ENCODE results near the gene CHD1L.

CHD1L gene

GRCh38 chr1:147266381-147266780, 23.9 kb downstream of the CHD1L start:
- H3K36me3 ChIP-seq = peaks cover 99% of the 10 kb centered on the region

DNA sequence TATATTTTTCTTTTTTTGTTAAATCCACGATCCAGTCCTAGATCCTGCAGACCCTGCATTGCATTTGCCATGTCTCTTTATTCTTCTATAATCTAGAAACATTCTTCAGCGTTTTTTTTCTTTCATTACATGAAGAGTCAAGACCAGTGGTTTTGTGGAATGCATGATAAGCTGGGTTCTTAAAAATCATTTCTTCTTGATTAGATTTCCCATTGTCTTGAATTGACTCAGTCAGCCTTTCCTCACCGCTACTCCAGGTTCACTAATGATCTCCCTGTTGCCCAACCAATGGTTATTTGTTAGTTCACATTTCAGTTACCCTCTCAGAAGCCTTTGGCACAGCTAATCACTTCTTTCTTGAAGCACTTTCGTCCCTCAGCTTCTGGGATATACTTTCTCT, 25.2 kb downstream of the CHD1L start:
- H3K4me1 ChIP-seq = no peaks in the 10 kb centered on the region
- no peak overlapping the region for H3K4me3 ChIP-seq
- H3K9ac ChIP-seq = no peak overlapping the region
- H3K27me3 ChIP-seq = no peaks in the 10 kb centered on the region
- no peak for TF ChIP-seq Cebpa-rat (IDR thresholded peaks at IDR 0.05)
- H3K9me3 ChIP-seq = no peaks in the 10 kb centered on the region
- no peak overlapping the region for H3K4me2 ChIP-seq
- H3K36me3 ChIP-seq = peaks cover 99% of the 10 kb centered on the region
- H4K20me1 ChIP-seq = no peaks in the 10 kb centered on the region
- no peak overlapping the region for H3K27ac ChIP-seq

More at GRCh38 chr1:147266381-147266780, 23.9 kb downstream of the CHD1L start:
- Histone ChIP-seq H3K4me2 (no peak overlapping the region), H3K9ac (0 out of 2 replicates have a peak overlapping the region, but pooled peaks have one; percentile 3), H3K27me3 (no peaks in the 10 kb centered on the region), H3K27ac (no peak overlapping the region), H4K20me1 (no peaks in the 10 kb centered on the region), H3K4me3 (no peak overlapping the region), H3K9me3 (no peaks in the 10 kb centered on the region), H3K4me1 (no peaks in the 10 kb centered on the region)
- no peak for TF ChIP-seq Cebpa-rat (IDR thresholded peaks at IDR 0.05)

DNA sequence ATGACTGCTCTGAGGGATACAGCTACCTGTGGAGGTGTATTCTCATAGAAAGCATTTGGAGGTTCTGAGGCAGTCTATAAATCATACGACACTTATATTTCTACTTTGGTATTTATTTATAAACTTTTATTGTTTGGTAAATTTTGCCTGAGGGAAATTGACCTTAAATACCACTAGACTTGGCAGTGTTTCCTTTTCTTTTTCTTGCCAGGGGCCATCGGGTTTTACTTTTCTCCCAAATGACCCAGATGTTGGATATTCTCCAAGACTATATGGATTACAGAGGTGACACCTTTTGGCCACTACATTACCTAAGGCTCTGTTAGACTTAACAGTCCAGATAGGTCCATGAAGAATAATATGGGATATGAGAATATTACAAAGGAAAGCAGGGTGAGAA, 28.2 kb downstream of the CHD1L start:
- Histone ChIP-seq H3K4me3 (no peak overlapping the region), H3K36me3 (peaks cover 93% of the 10 kb centered on the region), H3K9ac (no peak overlapping the region), H4K20me1 (peaks cover 13% of the 10 kb centered on the region; the same call in 1 of the 2 replicates), H3K27ac (no peak overlapping the region), H3K4me2 (no peak overlapping the region), H3K27me3 (no peaks in the 10 kb centered on the region), H3K9me3 (no peaks in the 10 kb centered on the region), H3K4me1 (no peaks in the 10 kb centered on the region)
- no peak for TF ChIP-seq Cebpa-rat (IDR thresholded peaks at IDR 0.05)

GRCh38 chr1:147272042-147272441, 29.6 kb downstream of the CHD1L start:
- Histone ChIP-seq H4K20me1 (peaks cover 13% of the 10 kb centered on the region; the same call in 1 of the 2 replicates), H3K27ac (no peak overlapping the region), H3K36me3 (peaks cover 94% of the 10 kb centered on the region), H3K9me3 (no peaks in the 10 kb centered on the region), H3K4me1 (no peaks in the 10 kb centered on the region), H3K27me3 (no peaks in the 10 kb centered on the region), H3K9ac (no peak overlapping the region), H3K4me3 (no peak overlapping the region), H3K4me2 (no peak overlapping the region)
- no peak for TF ChIP-seq Cebpa-rat (IDR thresholded peaks at IDR 0.05)

- no peaks in the 10 kb centered on the region for H3K4me1 ChIP-seq
- no peak overlapping the region for H3K4me3 ChIP-seq
- no peak overlapping the region for H3K4me2 ChIP-seq
- H3K9me3 ChIP-seq = no peaks in the 10 kb centered on the region
- H3K27me3 ChIP-seq = no peaks in the 10 kb centered on the region
- no peak overlapping the region for H3K27ac ChIP-seq
- no peak overlapping the region for H3K9ac ChIP-seq
- H4K20me1 ChIP-seq = peaks cover 13% of the 10 kb centered on the region; the same call in 1 of the 2 replicates
- H3K36me3 ChIP-seq = peaks cover 93% of the 10 kb centered on the region
- TF ChIP-seq Cebpa-rat (IDR thresholded peaks at IDR 0.05) = no peak
Observed at GRCh38 chr1:147273409-147274336, 31.2 kb downstream of the CHD1L start.

GRCh38 chr1:147281950-147282349, 39.5 kb downstream of the CHD1L start:
- TF ChIP-seq Cebpa-rat (IDR thresholded peaks at IDR 0.05) = no peak
- H3K9ac ChIP-seq = no peak overlapping the region
- no peaks in the 10 kb centered on the region for H3K27me3 ChIP-seq

GRCh38 chr1:147283011-147283410, 40.5 kb downstream of the CHD1L start:
- Histone ChIP-seq H3K4me3 (no peak overlapping the region), H3K27ac (no peak overlapping the region), H4K20me1 (no peaks in the 10 kb centered on the region), H3K27me3 (no peaks in the 10 kb centered on the region), H3K4me2 (no peak overlapping the region), H3K36me3 (peaks cover 98% of the 10 kb centered on the region), H3K9ac (no peak overlapping the region), H3K4me1 (no peaks in the 10 kb centered on the region), H3K9me3 (no peaks in the 10 kb centered on the region)
- TF ChIP-seq Cebpa-rat (IDR thresholded peaks at IDR 0.05) = no peak

More at GRCh38 chr1:147281950-147282349, 39.5 kb downstream of the CHD1L start:
- H3K9me3 ChIP-seq = no peaks in the 10 kb centered on the region
- no peaks in the 10 kb centered on the region for H3K4me1 ChIP-seq
- H3K4me3 ChIP-seq = no peak overlapping the region
- H3K27ac ChIP-seq = no peak overlapping the region
- no peaks in the 10 kb centered on the region for H4K20me1 ChIP-seq
- peaks cover 98% of the 10 kb centered on the region for H3K36me3 ChIP-seq
- H3K4me2 ChIP-seq = no peak overlapping the region

GRCh38 chr1:147287133-147287865, 44.8 kb downstream of the CHD1L start:
- Histone ChIP-seq H3K9ac (no peak overlapping the region), H3K4me3 (no peak overlapping the region), H3K36me3 (peaks cover 100% of the 10 kb centered on the region), H4K20me1 (no peaks in the 10 kb centered on the region), H3K9me3 (no peaks in the 10 kb centered on the region), H3K4me1 (no peaks in the 10 kb centered on the region), H3K4me2 (no peak overlapping the region), H3K27ac (no peak overlapping the region), H3K27me3 (no peaks in the 10 kb centered on the region)
- TF ChIP-seq Cebpa-rat (IDR thresholded peaks at IDR 0.05) = no peak

DNA sequence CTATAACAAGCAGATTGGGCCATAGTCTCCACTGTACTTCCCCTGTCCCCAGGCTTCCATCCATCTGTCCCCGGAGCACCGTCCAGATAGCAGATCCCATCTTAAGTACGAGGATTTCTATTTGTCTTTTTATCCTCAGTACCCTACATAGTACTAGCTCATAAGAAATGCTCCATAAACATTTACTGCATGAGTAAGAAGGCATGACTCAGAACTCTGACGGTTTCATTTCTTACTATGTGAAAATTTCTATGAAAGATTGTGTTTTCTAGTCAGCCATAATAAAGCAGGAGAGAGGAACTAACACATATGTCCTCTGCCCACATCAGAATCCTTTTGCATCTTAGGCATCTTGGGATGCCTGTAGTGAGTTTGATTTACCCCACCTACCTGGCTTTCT, 49.5 kb downstream of the CHD1L start:
- H3K36me3 ChIP-seq = peaks cover 100% of the 10 kb centered on the region
- no peaks in the 10 kb centered on the region for H4K20me1 ChIP-seq
- H3K27me3 ChIP-seq = no peaks in the 10 kb centered on the region
- no peak overlapping the region for H3K4me2 ChIP-seq
- no peak for TF ChIP-seq Cebpa-rat (IDR thresholded peaks at IDR 0.05)
- H3K9ac ChIP-seq = no peak overlapping the region
- no peak overlapping the region for H3K27ac ChIP-seq
- no peak overlapping the region for H3K4me3 ChIP-seq
- no peaks in the 10 kb centered on the region for H3K4me1 ChIP-seq
- peaks cover 27% of the 10 kb centered on the region for H3K9me3 ChIP-seq

Data from BLaER1 (cell line).